Ramos (cell line): ENCODE results near the gene LRBA.
"Not testable (repeated sequence)": the region's sequence is repeated elsewhere in the genome, so short reads cannot be mapped to it uniquely, and the experiment has no call there.

Source experiments
- in situ Hi-C: fragments of 300-500 bp; cut with MboI; formaldehyde crosslinking; loops from one replicate; pipeline ENCODE4 v1.14.3; 2022; ENCODE audit warnings: low sequenced_read_pairs; ENCODE audit not compliant: unreplicated experiment

The LRBA gene

DNA sequence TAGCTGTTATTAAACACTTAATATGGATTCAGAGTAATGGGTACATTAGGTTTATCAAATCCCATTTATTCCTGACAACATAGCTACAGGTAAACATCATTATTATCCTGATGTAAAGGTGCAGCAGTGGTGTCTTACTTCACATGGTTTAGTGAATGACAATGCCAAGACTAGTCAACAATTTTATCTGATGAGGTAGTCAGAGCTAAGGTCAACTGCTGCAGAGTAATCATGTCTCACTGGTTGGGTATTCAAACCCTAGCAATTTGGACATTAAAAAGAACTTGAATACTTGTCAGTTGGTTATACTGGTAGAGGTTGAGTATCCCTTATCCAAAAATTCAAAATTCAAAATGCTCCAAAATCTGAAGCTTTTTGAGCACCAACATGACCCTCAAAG is 315.5 kb downstream of the LRBA start:
- in situ Hi-C loops = no loop called here

DNA sequence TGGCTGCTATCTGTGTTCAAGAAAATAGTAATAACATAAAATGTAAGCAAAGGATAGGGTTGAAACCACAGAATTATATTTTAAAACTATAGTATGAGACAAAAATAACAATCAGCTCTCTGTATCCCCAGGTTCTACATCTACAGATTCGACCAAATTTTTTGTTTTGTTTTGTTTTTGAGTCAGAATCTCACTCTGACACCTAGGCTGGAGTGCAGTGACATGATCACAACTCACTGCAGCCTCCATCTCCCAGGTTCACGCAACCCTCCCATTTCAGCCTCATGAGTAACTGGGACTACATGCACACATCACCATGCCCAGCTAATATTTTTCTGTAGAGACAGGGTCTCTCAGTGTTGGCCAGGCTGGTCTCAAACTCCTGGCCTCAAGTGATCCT is 319.9 kb downstream of the LRBA start:
- in situ Hi-C loops = no loop called here

DNA sequence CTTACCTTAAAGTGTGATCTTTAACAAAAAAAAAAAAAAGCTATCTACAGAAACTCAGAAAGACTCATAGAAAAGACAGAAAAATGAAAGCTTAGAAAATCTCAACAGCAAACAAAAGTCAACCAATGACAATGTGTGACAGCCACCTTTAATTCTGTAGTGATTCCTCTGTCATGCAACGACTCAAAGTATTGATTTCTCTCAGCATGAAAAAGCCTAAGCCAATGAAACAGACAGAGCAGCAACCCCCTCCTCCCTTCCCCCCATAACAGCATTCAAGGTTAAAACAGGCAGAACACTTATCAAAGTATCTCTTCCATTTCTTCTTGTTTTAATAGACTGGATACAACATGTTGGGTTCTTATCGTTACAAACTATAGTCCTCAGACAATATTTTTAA is 320.6 kb downstream of the LRBA start:
- in situ Hi-C loops = no loop called here

DNA sequence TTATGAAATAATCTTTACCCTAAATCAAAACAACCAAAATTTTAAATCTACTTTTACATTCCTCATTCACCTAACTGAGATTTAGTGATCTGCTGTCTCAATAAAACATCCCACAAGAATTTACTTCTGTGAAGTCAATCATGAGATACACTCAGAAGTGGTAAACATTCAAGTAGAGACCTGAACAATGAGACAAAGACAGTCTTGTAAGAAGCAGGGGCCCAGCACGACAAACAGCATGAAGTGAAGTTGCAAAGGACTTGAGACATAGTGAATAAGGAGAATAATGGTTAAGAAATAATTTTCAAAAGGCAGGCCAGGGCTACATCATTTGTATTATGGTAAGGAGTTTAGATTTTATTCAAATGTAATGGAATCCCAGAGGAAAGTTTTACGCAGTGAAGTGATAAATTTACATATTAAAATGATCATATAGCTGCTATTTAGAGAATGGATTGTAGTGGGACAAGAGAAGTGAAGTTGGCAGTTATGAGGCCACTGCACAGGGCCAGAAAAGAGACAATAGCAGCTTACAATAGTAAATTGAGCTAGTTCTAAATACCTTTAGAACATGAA is 331.2 kb downstream of the LRBA start:
- in situ Hi-C loops = no loop called here

DNA sequence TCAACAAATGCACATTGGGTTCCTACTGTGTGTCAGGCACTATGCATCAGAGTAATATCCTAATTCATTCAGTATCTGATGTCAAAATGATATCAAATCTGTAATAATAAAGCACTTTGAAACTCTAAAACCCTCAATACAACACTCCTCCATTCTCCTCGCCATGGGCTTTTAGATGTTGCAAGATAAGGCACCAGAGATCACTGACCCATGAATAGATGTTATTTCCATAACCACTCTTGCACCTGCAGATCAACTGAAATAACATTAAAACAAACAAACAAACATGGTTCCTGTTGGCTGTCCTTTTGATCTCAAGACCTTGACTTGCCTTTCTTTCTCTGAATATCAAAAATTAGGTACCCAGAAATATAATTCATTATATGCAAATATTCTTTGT is 333.0 kb downstream of the LRBA start:
- in situ Hi-C loops = no loop called here

DNA sequence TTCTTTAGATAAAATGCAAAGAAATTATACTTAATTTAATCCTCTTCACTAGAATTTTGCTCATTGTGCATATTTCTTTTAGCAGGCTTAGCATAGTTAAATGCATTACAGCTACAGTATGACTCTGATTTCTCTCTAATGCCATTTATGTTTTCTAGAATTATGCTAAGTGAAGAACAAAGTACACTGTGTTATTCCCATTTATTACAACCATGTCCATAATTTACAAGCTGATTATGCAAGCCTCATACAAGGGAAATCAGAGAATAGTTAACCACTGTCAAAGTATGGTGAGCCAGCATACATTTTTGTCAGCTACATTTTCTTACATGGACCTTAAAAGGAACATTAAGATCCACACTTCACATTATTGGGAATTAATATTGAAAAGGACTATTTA is 334.0 kb downstream of the LRBA start:
- in situ Hi-C loops = no loop called here

DNA sequence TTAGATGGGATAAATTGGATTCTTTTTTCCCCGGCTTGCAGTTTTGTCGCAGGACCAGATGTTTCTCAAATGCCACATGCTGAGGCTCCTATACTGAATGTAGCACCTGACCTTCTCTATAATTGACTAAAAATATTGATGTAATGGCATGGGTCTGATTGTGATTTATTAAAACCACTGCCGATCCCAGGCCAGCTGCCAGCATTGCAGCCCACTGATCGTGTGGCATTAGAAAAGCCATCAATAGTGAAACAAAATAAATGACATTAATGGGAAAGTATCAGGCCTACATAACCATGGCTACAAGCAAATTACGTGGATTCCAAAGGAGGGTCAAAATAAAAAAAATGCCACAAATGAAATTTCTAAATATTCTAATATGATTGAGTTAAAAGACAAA is 334.4 kb downstream of the LRBA start:
- in situ Hi-C loops = no loop called here

DNA sequence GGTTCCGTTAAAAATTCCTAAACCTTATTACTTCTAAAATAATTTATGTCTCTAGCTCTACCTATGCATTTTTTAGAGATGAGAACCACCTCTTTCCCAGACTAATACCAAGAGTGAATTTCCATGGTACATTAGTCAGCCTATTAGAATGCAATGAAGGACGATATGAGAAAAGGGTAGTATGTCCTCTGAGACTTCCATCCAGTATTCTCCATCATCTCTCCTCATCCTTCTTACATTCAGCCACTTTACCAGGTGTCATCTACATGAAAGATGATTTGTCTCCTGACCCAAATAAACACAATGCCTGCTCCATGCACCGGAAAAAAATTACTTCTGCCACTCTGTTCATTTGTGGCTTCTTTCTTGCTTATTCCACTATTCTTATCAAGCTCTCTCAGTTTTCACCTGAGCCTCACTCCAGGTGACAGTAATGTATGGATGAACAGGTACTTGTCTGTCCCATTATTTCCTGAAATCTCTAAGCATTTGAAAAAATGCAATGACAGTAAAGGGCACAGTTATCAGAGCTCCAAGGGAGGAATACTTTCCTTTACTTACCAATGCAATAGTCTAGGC is 335.2 kb downstream of the LRBA start:
- in situ Hi-C loops = no loop called here

DNA sequence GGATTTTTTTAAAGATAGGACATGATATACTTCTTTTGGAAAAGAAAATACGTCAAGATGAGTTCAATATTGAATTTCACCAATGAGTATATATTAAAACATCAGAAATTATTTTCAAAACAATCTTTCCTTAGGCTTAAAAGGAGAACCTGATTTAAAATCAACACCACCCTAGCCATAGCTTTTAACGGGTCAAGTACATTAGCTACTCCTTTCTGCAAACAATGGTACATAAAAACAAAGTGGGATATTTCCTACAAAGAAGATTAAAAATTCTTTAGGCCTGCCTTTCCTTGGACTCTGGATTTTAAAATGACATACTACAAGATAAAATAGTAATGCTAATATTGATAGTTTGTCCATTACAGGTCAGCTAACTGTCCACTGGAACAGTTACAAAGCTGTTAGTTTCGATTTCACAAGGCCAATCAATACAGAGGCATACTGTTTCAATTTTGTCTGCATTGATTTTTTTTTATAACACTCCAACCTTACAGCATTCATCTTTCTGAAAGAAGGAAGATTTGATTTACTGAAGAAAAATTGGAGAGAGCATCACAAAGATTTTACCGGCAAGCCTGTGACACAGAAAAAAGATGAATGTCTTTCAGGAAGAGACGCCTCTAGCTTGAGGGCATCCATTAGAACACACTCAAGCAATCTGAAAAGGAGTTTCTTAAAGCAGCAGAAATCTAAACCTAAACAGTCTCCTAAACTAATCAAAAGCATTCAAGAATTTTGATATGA is 335.9 kb downstream of the LRBA start:
- in situ Hi-C loops = no loop called here

DNA sequence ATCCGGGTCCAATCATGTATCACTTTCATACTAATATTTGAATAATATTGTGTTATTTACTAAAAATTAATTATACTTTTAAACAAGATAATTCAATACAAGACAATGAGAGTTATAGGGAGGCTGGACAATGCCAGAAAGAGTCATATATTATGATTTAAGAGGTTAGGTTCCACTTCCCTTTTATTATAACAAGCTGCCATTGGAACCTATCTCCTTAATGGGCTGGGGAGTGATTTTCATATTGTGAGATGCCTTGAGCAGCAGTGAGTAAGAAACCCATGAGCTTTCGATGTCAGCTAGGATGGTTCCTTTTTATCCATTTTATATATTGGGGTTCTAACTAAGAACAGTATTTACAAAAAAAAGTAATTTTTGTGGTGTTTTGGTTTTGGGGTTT is 341.3 kb downstream of the LRBA start:
- in situ Hi-C loops = no loop called here

DNA sequence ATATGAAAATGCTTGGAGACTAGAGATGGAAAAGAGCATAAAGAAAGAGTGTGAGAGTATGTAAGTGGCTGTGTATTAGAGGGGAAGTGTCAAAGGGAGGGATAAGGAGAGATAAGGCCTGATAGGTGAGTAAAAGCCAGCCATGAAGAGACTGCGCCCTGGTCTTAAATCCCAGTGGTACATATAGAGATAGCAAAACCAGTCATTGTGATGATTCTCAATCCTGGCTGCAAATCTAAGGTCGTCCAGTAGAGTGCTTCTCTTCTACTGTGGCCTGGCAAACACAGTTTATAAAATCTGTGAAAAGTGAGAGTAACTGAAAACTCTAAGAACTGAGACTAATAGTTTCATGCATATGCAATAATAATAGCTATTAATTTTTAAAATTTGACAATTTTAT is 346.3 kb downstream of the LRBA start:
- in situ Hi-C loops = no loop called here

DNA sequence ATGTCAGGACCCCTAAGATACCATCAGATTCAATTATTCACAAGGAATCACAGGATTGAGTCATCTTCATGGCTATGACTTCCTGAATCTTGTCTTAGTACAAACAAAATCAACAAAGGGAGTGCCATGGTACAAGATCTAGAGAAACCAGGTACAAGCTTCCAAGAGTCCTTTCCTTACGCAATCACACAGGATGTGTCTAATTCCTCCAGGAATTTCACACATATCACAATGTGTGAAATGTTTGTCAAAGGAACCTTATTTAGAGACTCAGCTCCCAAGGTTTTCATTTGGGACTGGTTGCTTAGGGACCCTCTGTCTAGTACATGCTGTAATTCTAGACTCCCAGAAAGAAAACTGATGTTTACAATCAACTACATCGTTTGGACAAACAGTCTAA is 350.1 kb downstream of the LRBA start:
- in situ Hi-C loops = no loop called here

DNA sequence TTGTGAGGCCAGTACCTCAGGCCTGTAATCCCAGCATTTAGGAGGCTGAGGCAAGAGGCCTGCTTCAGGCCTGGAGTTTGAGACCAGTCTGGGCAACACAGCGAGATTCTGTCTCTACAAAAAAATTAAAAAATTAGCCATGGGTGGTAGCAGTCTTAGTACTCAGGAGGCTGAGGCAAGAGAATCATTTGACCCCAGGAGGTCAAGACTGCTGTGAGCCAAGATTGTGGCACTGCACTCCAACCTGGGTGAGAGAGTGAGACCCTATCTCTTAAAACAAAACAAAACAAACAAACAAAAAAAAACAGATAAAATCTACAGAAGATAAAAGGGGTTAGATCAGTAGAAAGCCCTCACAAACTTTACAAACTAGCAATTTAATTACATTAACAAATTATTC is 352.4 kb downstream of the LRBA start:
- in situ Hi-C loops = no loop called here

DNA sequence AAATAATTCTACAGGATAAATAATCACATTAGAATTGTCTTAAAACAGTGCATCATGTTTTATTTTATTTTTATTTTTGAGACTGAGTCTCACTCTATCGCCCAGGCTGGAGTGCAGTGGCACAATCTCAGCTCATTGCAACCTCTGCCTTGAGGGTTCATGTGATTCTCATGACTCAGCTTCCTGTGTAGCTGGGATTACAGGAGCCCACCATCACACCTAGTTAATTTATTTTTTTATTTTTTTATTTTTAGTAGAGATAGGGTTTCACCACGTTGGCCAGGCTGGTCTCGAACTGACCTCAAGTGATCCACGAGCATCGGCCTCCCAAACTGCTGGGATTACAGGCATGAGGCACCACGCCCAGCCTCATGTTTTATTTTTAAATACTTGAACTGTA is 353.5 kb downstream of the LRBA start:
- in situ Hi-C loops = not testable (repeated sequence)

DNA sequence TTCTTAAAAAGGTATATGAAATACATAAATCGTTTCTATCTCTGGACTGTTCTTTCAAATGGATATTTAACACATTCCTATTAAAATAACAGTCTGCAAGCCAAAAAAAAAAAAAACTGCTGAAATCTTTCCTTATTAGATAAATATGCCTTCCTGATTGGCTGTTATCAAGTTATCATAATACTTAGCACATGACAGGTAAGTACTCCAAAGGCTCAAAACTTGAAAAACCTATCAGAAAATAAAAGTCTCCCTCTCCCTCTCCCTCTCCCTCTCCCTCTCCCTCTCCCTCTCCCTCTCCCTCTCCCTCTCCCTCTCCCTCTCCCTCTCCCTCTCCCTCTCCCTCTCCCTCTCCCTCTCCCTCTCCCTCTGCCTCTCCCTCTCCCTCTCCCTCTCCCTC is 356.8 kb downstream of the LRBA start:
- in situ Hi-C loops = not testable (repeated sequence)

DNA sequence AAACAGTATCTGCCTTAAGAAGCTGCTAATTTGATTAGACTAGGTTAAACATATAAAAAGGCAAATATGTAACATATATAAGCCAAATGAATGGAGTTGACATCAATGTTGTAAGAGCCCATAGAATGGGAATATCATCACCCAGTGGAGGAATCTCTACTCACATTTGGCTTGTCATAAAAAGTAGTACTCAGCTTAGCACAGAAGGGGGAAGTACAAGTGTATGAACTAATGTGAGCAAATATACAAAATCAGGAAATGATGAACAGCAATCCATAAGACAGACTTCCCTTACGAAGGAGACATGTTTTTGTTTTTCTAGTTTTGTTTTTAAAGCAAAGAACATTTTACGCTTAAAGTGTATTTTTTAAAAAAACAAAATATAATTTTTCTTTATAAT is 358.2 kb downstream of the LRBA start:
- in situ Hi-C loops = no loop called here

DNA sequence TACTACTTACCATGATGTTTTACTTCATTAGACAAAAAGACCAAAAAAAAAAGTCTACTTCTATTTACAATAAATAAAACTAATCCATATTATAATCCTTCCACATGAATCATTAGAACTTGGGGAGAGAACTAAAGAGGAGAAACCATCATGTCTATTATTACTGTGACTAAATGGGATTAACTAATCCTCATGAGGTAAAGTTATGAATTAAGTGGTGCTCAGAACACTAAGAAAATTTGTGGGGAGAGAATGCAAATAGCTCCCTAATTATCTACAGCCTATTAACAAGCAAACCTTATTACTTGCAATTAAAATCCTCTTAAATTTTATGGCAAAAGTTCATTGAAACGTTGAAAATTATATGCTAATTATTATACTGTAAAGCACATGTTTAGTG is 364.3 kb downstream of the LRBA start:
- in situ Hi-C loops = no loop called here

DNA sequence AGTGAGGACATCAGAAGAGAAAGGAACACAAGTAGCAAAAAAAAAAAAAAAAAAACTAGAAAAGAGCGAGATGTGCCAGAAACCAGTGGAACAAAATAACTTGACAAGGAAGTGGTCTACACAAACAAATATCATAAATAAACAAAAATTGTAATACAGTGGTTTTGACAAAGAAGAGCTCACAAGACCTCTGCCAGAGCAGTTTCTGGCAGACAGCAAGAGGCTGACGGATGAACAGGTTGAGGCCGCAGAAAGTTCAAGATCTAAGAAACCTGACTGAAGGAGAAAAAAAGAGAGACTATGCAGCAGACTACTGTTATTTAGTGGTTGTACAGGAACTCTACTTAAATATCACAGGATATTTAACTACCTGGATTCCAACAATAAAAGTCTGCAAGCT is 367.0 kb downstream of the LRBA start:
- in situ Hi-C loops = no loop called here

DNA sequence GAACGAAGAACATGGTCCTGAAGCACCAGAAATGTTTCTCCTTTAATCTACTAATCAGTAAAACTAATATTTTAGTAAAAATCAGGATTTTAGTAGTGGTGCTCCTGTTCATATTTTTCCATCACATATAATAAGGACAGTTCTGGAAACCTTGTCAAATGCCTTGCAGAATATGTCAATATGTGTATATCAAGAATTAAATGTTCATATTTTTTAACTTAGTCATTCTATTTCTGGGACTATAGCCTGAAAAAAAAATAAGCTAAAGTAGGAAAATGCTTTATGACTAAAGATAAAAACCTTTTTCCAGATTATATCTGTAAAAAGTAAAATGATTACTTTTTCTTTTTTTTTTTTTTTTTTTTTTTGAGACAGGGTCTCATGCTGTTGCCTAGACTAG is 368.1 kb downstream of the LRBA start:
- in situ Hi-C loops = no loop called here

DNA sequence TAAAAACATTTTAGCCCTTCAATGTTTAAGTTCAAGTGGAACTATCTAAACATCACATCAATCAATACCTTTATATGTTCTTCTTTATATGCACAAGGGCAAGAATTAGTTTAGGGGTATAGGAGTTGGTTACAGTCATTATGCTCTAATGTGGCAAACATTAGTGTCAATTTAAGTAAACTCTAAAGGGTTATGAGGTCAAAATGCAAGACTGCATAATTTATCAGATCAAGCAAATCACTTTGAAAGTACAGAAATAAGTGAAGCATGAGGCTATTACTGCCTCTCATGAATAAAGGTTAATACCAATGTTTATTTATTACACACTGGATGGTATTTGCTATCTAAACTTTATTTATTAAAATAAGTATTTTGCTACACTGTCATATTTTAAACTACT is 373.5 kb downstream of the LRBA start:
- in situ Hi-C loops = no loop called here

DNA sequence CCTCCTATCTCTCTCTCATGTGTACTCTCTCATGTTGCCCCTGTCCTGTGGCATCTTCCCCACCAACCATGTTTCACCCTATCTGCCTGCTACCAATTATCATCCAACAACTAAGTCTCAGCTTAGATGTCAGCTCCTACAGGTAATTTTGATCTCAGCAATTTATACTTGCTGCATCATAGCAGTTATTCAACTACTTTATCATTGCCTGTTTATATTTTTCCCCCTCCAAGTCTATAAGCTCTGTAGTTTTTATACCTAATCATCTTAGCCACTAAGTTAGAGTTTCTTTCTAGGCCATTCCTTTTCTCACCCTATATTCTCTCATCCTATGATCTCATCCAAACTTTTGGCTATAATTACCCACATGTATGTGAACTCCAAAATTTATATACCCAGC is 382.4 kb downstream of the LRBA start:
- in situ Hi-C loops = no loop called here

DNA sequence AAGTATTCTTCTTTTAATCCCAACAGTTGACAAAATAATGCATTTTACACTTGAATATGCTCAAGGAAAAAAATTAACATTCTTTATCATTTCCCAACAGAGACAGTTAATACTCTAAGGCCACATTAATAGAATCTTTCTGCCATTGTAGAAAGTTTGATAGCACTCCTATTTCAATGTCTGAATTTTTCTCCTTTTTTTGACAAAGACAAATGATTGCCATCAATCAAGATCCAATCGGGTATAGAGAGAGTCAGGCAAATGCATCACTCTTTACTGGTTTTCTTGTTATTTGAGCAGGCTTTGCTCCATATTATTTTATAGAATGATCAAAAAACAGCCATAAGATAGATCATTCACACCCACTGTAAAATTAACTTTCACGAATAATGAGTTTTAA is 387.0 kb downstream of the LRBA start:
- in situ Hi-C loops = no loop called here
